ENCODE data around the gene MYRF. TPM values are rescaled to one million over a fixed set of nuclear protein-coding genes. Genes with fewer than 3 reads are reported as not detected.

The MYRF gene
- total and polyA plus RNA-seq, 9 of the 15 experiments (the other 6 are each of a cell fraction or from before 2014, with no cell fraction given) = 2.3 to 25.8 (median 7.1) TPM

DNA sequence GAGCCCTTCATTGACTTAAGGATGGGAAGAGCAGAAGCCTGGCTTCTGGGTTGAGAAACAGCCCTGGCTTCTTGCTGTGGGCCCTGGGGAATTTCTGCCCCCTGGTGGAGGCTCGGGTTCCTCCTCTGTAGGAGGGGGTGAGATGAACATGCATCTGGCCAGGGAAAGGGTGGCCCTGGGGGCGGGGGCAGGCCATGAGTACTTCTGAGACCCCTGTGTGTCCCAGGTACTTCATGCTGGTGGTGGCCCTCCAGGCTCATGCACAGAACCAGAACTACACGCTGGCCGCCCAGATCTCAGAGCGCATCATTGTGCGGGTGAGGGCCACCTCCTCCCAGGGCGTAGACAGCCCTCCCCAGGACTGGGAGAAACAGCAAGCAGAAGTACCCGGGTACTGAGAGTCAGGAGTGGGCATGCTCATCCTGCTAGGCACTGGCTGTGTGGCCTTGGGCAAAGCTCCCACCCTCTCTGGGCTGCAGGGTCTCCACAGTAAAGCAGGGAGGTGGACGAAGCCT, 24.2 kb downstream of the MYRF start:
- Histone ChIP-seq H3K79me2 (ENCODE audit: control insufficient read depth, insufficient read depth, low read length) (no peaks in the 10 kb centered on the region), H2AFZ (ENCODE audit: low read depth, low read length) (no peak overlapping the region), H4K20me1 (replicated peaks; ENCODE audit: control insufficient read depth, insufficient read depth, low read length) (no peaks in the 10 kb centered on the region), H3K27me3 (ENCODE audit: control insufficient read depth in 2 of 2, insufficient read depth in 2 of 2, low read length in 2 of 2) (no peaks in the 10 kb centered on the region), H3K9me1 (ENCODE audit: control insufficient read depth, insufficient read depth, low read length) (no peaks in the 10 kb centered on the region), H3K9me3 (replicated peaks; ENCODE audit: control insufficient read depth, insufficient read depth, low read depth, low read length) (no peaks in the 10 kb centered on the region), H3K36me3 (ENCODE audit: control insufficient read depth, insufficient read depth, low read length) (peaks cover 22% of the 10 kb centered on the region; the same call in 2 of the 3 replicates), H3K4me1 (replicated peaks in 1 of 2; ENCODE audit: control insufficient read depth in 2 of 2, insufficient read depth in 2 of 2, low read length in 2 of 2) (peaks cover 0 to 58% of the 10 kb centered on the region in 2 experiments; a peak in 2 of 5 replicates), H3K4me2 (ENCODE audit: insufficient read depth, low read length) (no peak overlapping the region), H3K9ac (ENCODE audit: insufficient read depth in 1 of 2, low read depth in 2 of 2, low read length in 2 of 2) (no peak overlapping the region), H3K4me3 (no peak overlapping the region), H3K27ac (ENCODE audit: extremely low read depth, low read depth, low read length) (no peak overlapping the region)
- intact Hi-C loops (cut with micrococcal nuclease) (loop anchor here (1.0 kb wide), 1 partner anchor 27 kb away; no protein-coding TSS in a partner anchor), in situ Hi-C loops (cut with MboI) (no loop called here)
- DNase-seq (ENCODE audit: extremely low read depth in 1 of 4, low spot score in 3 of 4) (peak; percentile 84 to 90 (median 86)), FAIRE-seq (peak; percentile 81), ATAC-seq (peak; percentile 94)
- CTCF ChIA-PET (ENCODE audit: low intra/inter-chr PET ratio) = interaction anchor here (0.8 to 1.8 kb wide), 3 partner anchors 24 to 29 kb away, joined by 3 to 10 read pairs (median 3); no protein-coding TSS in a partner anchor
- POLR2A ChIA-PET = interaction anchor here (1.5 kb wide), 1 partner anchor 14 kb away, joined by 4 read pairs; no protein-coding TSS in a partner anchor
- no TSS peak for BruUV-seq (replicated peaks)
- WGBS (ENCODE audit: insufficient coverage, low coverage, missing lambda C conversion rate) = 60% methylated on average over 9 of the region's 9 CpGs
- TF ChIP-seq ZNF696 (CRISPR knock-in tag; conservative IDR thresholded peaks at IDR 0.05) = no peak
- 0 out of 2 replicates have a peak, but pooled peaks have one; percentile 37 for TF ChIP-seq ARID2 (IDR thresholded peaks at IDR 0.05)
- TF ChIP-seq, protein P1, sequence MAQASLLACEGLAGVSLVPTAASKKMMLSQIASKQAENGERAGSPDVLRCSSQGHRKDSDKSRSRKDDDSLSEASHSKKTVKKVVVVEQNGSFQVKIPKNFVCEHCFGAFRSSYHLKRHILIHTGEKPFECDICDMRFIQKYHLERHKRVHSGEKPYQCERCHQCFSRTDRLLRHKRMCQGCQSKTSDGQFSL (CRISPR knock-in tag; IDR thresholded peaks at IDR 0.05) = no peak
- TF ChIP-seq, protein P1 (tag; IDR thresholded peaks at IDR 0.05) = no peak
- TF ChIP-seq, protein P2, sequence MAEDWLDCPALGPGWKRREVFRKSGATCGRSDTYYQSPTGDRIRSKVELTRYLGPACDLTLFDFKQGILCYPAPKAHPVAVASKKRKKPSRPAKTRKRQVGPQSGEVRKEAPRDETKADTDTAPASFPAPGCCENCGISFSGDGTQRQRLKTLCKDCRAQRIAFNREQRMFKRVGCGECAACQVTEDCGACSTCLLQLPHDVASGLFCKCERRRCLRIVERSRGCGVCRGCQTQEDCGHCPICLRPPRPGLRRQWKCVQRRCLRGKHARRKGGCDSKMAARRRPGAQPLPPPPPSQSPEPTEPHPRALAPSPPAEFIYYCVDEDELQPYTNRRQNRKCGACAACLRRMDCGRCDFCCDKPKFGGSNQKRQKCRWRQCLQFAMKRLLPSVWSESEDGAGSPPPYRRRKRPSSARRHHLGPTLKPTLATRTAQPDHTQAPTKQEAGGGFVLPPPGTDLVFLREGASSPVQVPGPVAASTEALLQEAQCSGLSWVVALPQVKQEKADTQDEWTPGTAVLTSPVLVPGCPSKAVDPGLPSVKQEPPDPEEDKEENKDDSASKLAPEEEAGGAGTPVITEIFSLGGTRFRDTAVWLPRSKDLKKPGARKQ (CRISPR knock-in tag; IDR thresholded peaks at IDR 0.05) = no peak
- TF ChIP-seq, protein P3, sequence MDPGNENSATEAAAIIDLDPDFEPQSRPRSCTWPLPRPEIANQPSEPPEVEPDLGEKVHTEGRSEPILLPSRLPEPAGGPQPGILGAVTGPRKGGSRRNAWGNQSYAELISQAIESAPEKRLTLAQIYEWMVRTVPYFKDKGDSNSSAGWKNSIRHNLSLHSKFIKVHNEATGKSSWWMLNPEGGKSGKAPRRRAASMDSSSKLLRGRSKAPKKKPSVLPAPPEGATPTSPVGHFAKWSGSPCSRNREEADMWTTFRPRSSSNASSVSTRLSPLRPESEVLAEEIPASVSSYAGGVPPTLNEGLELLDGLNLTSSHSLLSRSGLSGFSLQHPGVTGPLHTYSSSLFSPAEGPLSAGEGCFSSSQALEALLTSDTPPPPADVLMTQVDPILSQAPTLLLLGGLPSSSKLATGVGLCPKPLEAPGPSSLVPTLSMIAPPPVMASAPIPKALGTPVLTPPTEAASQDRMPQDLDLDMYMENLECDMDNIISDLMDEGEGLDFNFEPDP (CRISPR knock-in tag; IDR thresholded peaks at IDR 0.05) = no peak
- TF ChIP-seq TBL1XR1 (IDR thresholded peaks at IDR 0.05; ENCODE audit: low read length in 2 of 2) = peak in 1 of 2 experiments; percentile 48; a peak in 1 of 4 replicates
- TF ChIP-seq RB1 (IDR thresholded peaks at IDR 0.05; ENCODE audit: low read depth) = 0 out of 2 replicates have a peak, but pooled peaks have one; percentile 19
- TF ChIP-seq RNF2 (IDR thresholded peaks at IDR 0.05) = no peak
- TF ChIP-seq ZBED1 (IDR thresholded peaks at IDR 0.05) = no peak
- TF ChIP-seq, protein P4, sequence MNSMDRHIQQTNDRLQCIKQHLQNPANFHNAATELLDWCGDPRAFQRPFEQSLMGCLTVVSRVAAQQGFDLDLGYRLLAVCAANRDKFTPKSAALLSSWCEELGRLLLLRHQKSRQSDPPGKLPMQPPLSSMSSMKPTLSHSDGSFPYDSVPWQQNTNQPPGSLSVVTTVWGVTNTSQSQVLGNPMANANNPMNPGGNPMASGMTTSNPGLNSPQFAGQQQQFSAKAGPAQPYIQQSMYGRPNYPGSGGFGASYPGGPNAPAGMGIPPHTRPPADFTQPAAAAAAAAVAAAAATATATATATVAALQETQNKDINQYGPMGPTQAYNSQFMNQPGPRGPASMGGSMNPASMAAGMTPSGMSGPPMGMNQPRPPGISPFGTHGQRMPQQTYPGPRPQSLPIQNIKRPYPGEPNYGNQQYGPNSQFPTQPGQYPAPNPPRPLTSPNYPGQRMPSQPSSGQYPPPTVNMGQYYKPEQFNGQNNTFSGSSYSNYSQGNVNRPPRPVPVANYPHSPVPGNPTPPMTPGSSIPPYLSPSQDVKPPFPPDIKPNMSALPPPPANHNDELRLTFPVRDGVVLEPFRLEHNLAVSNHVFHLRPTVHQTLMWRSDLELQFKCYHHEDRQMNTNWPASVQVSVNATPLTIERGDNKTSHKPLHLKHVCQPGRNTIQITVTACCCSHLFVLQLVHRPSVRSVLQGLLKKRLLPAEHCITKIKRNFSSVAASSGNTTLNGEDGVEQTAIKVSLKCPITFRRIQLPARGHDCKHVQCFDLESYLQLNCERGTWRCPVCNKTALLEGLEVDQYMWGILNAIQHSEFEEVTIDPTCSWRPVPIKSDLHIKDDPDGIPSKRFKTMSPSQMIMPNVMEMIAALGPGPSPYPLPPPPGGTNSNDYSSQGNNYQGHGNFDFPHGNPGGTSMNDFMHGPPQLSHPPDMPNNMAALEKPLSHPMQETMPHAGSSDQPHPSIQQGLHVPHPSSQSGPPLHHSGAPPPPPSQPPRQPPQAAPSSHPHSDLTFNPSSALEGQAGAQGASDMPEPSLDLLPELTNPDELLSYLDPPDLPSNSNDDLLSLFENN (IDR thresholded peaks at IDR 0.05; ENCODE audit: low read depth in 2 of 2, low read length in 2 of 2) = 0 out of 4 replicates have a peak, but pooled peaks of 1 of the 2 experiments have one; percentile 34
- TF ChIP-seq SIN3A (IDR thresholded peaks at IDR 0.05; ENCODE audit: borderline replicate concordance in 2 of 2, control insufficient read depth in 1 of 2, low read depth in 2 of 2, low read length in 2 of 2) = no peak
- TF ChIP-seq ZNF444 (CRISPR knock-in tag; IDR thresholded peaks at IDR 0.05) = no peak
- TF ChIP-seq TAF1 (IDR thresholded peaks at IDR 0.05; ENCODE audit: control insufficient read depth, extremely low read depth, insufficient read depth, low read length, severe bottlenecking) = no peak

Data from K562 (cell line).